Transverse colon (tissue), 3 donors: ENCODE measurements around the gene CLSTN1.

Source experiments
- CTCF ChIP-seq, 5 experiments: fragments of 200-600 bp in 3 of 5; fragments of 450-650 bp in 2 of 5; sonication (generic) in 3 of 5; IDR thresholded peaks; 1 replicate in 2 of 5; 2 replicates in 3 of 5; pipeline ENCODE4 v1.5.1; 2016 to 2017; ENCODE audit warnings: antibody characterized with exemption in 5 of 5, inconsistent platforms in 3 of 5, mild to moderate bottlenecking in 2 of 5, moderate library complexity in 1 of 5
- POLR2A ChIP-seq: fragments of 450-650 bp; IDR thresholded peaks from one replicate; pipeline ENCODE4 v1.6.1; 2016; ENCODE audit warnings: antibody characterized with exemption, mild to moderate bottlenecking, moderate library complexity

- TF ChIP-seq CTCF (IDR thresholded peaks at IDR 0.05) (no peak), POLR2A (no peak)
Observed at GRCh38 chr1:9849691-9850441, 26.1 kb upstream of the CLSTN1 start.
